B cell (primary cell): Measurements from ENCODE around the gene SLC15A3. TPM values are rescaled to one million over a fixed set of nuclear protein-coding genes. Genes with fewer than 3 reads are reported as not detected.
A peak's percentile ranks its signal among the peaks of the same experiment; 100 is the strongest.

ENCODE experiments used
- ATAC-seq: fragments of 200-7000 bp; cut with Tn5 transposase; one replicate; pipeline ENCODE4 v1.10.0; 2021; ENCODE audit warnings: low read depth, mild to moderate bottlenecking, moderate number of reproducible peaks, moderate library complexity
- CTCF ChIA-PET: fragments of 350-600 bp; sonication (Branson Sonifier 250); formaldehyde crosslinking; loops from one replicate; lab custom pipeline; 2021; ENCODE audit warnings: antibody characterized with exemption, inconsistent platforms; lab: Charles Lee
- POLR2A ChIA-PET: fragments of 350-600 bp; sonication (Branson Sonifier 250); formaldehyde crosslinking; loops from one replicate; lab custom pipeline; 2021; ENCODE audit warnings: antibody characterized with exemption; lab: Charles Lee
- DNase-seq: peaks from one replicate; pipeline ENCODE4 v3.0.0; 2013
- H2AFZ ChIP-seq: 2 replicates; pipeline ENCODE4 v1.6.1; 2012; ENCODE audit warnings: mild to moderate bottlenecking, low read depth, low read length; ENCODE audit not compliant: insufficient read depth, poor library complexity, severe bottlenecking
- H3K27ac ChIP-seq, 2 donors: 1 replicate in 1 of 2; 2 replicates in 1 of 2; pipeline ENCODE4 v1.5.1; 2012 to 2013; ENCODE audit warnings: low read length in 2 of 2, mild to moderate bottlenecking in 2 of 2, moderate library complexity in 1 of 2
- H3K27me3 ChIP-seq, 4 experiments: fragments of 200-600 bp in 1 of 4; sonication (generic) in 1 of 4; replicated peaks in 1 of 4; 1 replicate in 2 of 4; 2 replicates in 2 of 4; pipeline versions ENCODE4 v1.6.1 to v1.7.0; 2013 to 2016; ENCODE audit warnings: low read length in 3 of 4, mild to moderate bottlenecking in 2 of 4, mixed read lengths in 1 of 4, moderate library complexity in 1 of 4; ENCODE audit not compliant: insufficient read depth in 4 of 4, control insufficient read depth in 3 of 4; ENCODE audit errors: control extremely low read depth in 1 of 4
- H3K36me3 ChIP-seq, 2 experiments: replicated peaks in 1 of 2; 1 replicate in 1 of 2; 2 replicates in 1 of 2; pipeline versions ENCODE4 v1.6.1 to v1.7.1; 2013; ENCODE audit warnings: low read length in 1 of 2; ENCODE audit not compliant: insufficient read depth in 2 of 2, control insufficient read depth in 1 of 2; ENCODE audit errors: control extremely low read depth in 1 of 2, extremely low read depth in 1 of 2
- H3K4me1 ChIP-seq, 2 donors: fragments of 200-600 bp in 1 of 2; sonication (generic) in 1 of 2; 1 replicate in 1 of 2; 2 replicates in 1 of 2; pipeline versions ENCODE4 v1.5.1 to v1.6.1; 2013 to 2017; ENCODE audit warnings: low read length in 2 of 2; ENCODE audit not compliant: control insufficient read depth in 2 of 2, insufficient read depth in 2 of 2
- H3K4me2 ChIP-seq: replicated peaks from 2 replicates; pipeline ENCODE3; 2012; ENCODE audit warnings: mild to moderate bottlenecking, low read depth, low read length; ENCODE audit not compliant: poor library complexity, severe bottlenecking
- H3K4me3 ChIP-seq, 5 experiments: fragments of 200-600 bp in 1 of 5; sonication (generic) in 1 of 5; 1 replicate in 3 of 5; 2 replicates in 2 of 5; pipeline versions ENCODE4 v1.5.1 to v1.7.0; 2011 to 2016; ENCODE audit warnings: low read length in 4 of 5, mild to moderate bottlenecking in 4 of 5, low read depth in 2 of 5, control low read depth in 1 of 5, moderate library complexity in 1 of 5; ENCODE audit not compliant: insufficient read depth in 1 of 5; ENCODE audit errors: control extremely low read depth in 1 of 5, extremely low read depth in 1 of 5
- H3K79me2 ChIP-seq: fragments of 200-600 bp; sonication (generic); one replicate; pipeline ENCODE4 v1.6.0; 2016; ENCODE audit warnings: low read length; ENCODE audit not compliant: control insufficient read depth, insufficient read depth
- H3K9ac ChIP-seq: fragments of 200-600 bp; sonication (generic); 2 replicates; pipeline ENCODE4 v1.6.1; 2017; ENCODE audit warnings: mild to moderate bottlenecking, low read length, moderate library complexity
- H3K9me3 ChIP-seq, 3 donors: one replicate each; pipeline versions ENCODE4 v1.6.1 to v1.7.1; 2013; ENCODE audit warnings: low read length in 2 of 3; ENCODE audit not compliant: control insufficient read depth in 2 of 3, insufficient read depth in 1 of 3; ENCODE audit errors: control extremely low read depth in 1 of 3
- H4K20me1 ChIP-seq: 2 replicates; pipeline ENCODE4 v1.6.0; 2012; ENCODE audit warnings: mild to moderate bottlenecking, low read length; ENCODE audit not compliant: insufficient read depth, control insufficient read depth, poor library complexity, severe bottlenecking
- H3K27ac Mint-ChIP-seq: one replicate; pipeline ENCODE4 v1.8.0; 2021; ENCODE audit warnings: mixed read lengths
- H3K27me3 Mint-ChIP-seq: one replicate; pipeline ENCODE4 v1.8.0; 2021; ENCODE audit warnings: mixed read lengths
- H3K4me1 Mint-ChIP-seq: one replicate; pipeline ENCODE4 v1.8.0; 2021; ENCODE audit warnings: mixed read lengths
- H3K4me3 Mint-ChIP-seq: one replicate; pipeline ENCODE4 v1.8.0; 2021; ENCODE audit warnings: mixed read lengths
- H3K9me3 Mint-ChIP-seq: one replicate; pipeline ENCODE4 v1.8.0; 2022; ENCODE audit warnings: mixed read lengths; ENCODE audit not compliant: insufficient read depth
- CTCF ChIP-seq: fragments of 200-600 bp; IDR thresholded peaks from one replicate; pipeline ENCODE4 v1.8.0; 2022; ENCODE audit warnings: antibody characterized with exemption, mild to moderate bottlenecking
- EZH2 ChIP-seq: IDR thresholded peaks from 2 replicates; pipeline ENCODE4 v1.6.1; 2012; ENCODE audit warnings: borderline replicate concordance, low read depth, mild to moderate bottlenecking, moderate library complexity, low read length; ENCODE audit not compliant: insufficient read depth, poor library complexity, severe bottlenecking
- WGBS: methylation state at CpG from one replicate; pipeline ENCODE4 v1.1.5; 2013; ENCODE audit warnings: missing lambda C conversion rate; ENCODE audit not compliant: insufficient coverage; 5-methylcytosine and 5-hydroxymethylcytosine counted together
- intact Hi-C: fragments of 100-400 bp; cut with micrococcal nuclease; formaldehyde crosslinking; loops from one replicate; pipeline ENCODE4 v1.10.0; 2022
- polyA plus RNA-seq: library from polyadenylated mRNA; depleted of rRNA; stranded (reverse); fragments of >200 nt; gene quantifications from 2 replicates; pipeline ENCODE4 v1.2.3, GENCODE V29; 2012
- total RNA-seq, 2 donors: library from RNA; stranded (reverse); fragments of 120-200 nt in 1 of 2; gene quantifications; 1 replicate in 1 of 2; 2 replicates in 1 of 2; pipeline versions ENCODE4 v1.2.3 to v1.2.4, GENCODE V29; 2013 to 2022

The SLC15A3 gene
- total and polyA plus RNA-seq, 2 donors (not counting 1 experiment from before 2014, with no cell fraction given), result 61.5 to 91.4 TPM

GRCh38 chr11:60987577-60988277, 35.8 kb upstream of the SLC15A3 start:
- CTCF ChIA-PET, result no interaction called here
- H3K27ac Mint-ChIP-seq, result peak overlapping the region; percentile 37
- ATAC-seq, result no peak
- Histone ChIP-seq H3K79me2 (peaks cover 7% of the 10 kb centered on the region), H3K9me3 (no peaks in the 10 kb centered on the region), H3K4me2 (no peak overlapping the region), H3K9ac (no peak overlapping the region), H4K20me1 (no peaks in the 10 kb centered on the region), H3K36me3 (no peaks in the 10 kb centered on the region), H3K4me1 (peaks cover 23 to 42% of the 10 kb centered on the region in 2 donors), H2AFZ (no peak overlapping the region), H3K4me3 (no peak overlapping the region), H3K27me3 (no peaks in the 10 kb centered on the region), H3K27ac (peak overlapping the region in 1 of 2 donors; percentile 14)
- H3K9me3 Mint-ChIP-seq, result no peaks in the 10 kb centered on the region
- DNase-seq, result no peak
- H3K4me1 Mint-ChIP-seq, result peaks cover 44% of the 10 kb centered on the region
- H3K4me3 Mint-ChIP-seq, result no peak overlapping the region
- intact Hi-C loops, result loop anchor here (5.0 kb wide), 1 partner anchor 35 kb away; no protein-coding TSS in a partner anchor
- H3K27me3 Mint-ChIP-seq, result no peaks in the 10 kb centered on the region
- POLR2A ChIA-PET, result no interaction called here
- TF ChIP-seq EZH2 (no peak), CTCF (no peak)
- 97% methylated on average over 7 of the region's 9 CpGs for WGBS
